Fibroblast of gingiva (primary cell): Measurements from ENCODE around the gene NUF2.

Experiments
- DNase-seq: peaks from one replicate; pipeline ENCODE4 v3.0.0-alpha.2; 2011; ENCODE audit warnings: low read depth

Gene NUF2

GRCh38 chr1:163401211-163401610 lies 79.5 kb downstream of the NUF2 start:
- no peak for DNase-seq
